GM19351 (cell line): ENCODE measurements around the gene BEND7.

ENCODE experiments used
- ATAC-seq: cut with Tn5 transposase; IDR thresholded peaks from one replicate; pipeline ENCODE4 v1.9.1; 2021; ENCODE audit warnings: mild to moderate bottlenecking, moderate library complexity; ENCODE audit not compliant: unreplicated experiment

BEND7 gene

DNA sequence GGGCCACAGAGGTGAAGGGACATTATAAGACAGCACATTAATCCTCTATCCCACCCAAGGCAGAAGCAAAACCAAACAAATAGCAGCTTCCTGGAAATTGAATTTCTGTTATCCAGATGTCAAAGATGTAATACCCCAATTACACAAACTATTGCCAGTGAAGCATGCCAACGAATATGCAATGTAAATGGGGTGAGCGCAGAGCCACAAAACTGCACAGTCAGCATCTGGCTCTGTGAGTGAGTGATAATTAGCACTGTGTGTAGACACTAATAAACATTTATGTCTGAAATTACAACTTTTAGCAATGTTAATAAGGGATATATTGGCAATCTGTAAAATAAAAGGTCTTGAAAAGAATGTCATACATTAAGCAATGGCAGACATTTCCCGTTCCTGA lies 3.2 kb downstream of the BEND7 start:
- no peak for ATAC-seq

DNA sequence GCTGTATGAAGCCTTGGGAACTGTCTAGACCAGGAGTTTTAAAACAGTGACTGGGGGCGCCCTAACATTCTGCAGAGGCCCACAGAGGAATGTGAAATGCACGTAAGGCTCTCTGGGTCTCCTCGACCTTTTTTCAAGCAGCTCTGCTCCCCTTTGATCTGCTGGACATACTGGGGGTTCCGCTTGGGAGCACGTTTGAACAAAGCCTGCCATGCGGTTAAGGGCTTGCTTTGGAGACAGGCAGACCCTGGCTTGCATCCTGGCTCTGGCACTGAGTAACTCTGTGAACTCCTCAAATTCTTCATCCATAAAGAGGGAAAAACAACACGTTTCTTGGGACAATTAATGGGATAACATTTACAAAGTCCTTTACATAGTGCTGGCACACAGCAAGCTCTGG lies 7.8 kb downstream of the BEND7 start:
- ATAC-seq = no peak

DNA sequence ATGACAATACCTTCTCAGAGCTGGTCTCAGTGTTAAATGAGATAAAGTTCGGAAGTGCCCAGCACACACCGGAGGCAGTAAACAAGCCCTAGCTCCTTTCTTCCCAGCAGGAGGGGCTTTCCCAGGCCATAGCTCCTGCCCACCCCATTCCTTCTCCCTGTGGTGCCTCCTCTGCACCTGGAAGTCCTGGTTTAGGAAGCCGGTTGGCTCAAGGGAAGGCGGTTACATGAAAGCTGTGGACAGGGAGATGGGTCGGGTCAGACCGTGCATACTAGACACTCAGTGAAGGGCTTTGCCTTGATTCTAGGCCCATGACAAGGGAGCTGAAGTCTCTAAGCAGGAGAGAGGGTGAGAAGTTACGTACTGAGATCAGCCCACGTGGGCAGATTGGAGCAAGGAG lies 8.6 kb downstream of the BEND7 start:
- no peak for ATAC-seq

DNA sequence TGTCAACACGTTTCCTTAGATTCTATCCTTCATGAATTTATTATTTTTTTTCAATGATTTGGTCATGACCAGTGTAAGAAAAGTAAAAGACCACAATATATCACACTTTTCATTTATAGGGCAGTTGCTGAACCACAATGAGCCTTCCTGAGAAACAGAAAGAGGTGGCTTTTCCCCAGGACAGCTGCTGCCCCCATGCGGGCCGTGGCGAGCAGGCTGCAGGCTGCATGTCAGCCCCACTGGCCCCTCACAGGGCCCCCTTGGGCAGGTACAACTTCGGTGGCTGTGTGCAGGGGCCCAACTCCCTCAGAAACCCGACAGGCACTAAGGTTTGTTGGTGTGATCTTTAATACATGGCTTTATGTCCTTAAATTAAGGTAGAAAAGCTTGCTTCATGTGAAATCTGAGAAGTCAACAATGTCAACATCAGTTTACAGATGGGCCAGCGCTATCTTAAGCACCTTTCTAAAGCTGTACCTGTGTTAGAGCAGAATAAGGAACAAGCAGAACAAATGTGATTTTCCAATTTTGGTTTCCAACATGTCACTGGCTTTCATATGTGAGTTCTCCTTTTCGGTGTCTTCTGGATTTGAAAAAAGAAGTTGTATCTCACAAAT lies 10.6 kb downstream of the BEND7 start:
- ATAC-seq = no peak

DNA sequence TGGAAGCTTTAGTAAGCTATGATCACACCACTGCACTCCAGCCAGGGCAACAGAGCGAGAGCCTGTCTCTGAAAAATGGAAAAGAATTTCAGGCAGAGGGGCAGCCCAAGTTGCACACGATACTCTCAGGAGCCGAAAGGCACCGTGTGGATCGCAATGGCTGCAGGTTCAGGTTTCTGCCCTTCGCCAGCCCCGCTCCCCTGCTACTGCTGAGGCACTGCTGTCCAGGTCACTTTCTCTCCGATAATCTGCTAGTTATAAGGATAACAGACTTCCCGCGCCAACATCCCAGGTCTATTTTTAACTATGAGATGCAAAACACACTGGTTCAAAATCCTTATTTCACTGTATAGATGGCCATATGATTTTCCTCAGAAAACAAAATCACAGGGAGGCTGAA lies 11.1 kb downstream of the BEND7 start:
- no peak for ATAC-seq

DNA sequence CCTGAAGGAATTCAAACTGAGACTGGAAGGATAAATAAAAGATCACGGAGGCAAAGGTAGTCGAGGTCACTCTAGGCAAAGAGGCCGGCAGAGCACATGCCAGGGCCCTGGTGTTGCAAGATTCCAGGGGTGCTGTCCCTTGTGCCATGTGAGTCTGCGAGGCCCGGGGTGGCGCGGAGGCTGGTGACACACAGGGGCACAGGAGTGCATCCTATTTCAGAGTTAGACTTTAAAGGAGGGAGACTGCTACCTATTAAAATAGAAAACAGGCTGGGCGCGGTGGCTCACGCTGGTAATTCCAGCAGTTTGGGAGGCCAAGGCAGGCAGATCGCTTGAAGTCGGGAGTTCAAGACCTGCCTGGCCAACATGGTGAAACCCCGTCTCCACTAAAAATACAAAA lies 12.6 kb downstream of the BEND7 start:
- ATAC-seq = no peak

DNA sequence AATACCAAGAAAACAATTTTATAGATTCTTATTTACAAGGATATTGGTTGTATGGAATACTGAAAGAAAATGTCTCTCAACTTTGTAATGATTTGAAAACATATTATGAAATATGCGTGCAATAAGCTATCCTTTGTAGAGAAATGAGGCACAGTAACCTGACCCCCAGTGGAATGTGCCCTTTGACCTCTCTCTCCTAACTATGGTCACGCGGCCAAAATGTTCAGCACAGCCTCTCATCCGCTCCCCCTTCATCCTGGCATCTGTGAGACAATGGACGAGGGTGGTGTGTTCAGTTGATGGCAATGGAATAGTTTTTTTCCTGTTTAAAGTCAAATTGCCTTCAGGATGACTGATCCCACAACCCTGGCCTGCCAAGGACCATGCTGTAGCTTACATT lies 13.3 kb downstream of the BEND7 start:
- ATAC-seq = no peak

DNA sequence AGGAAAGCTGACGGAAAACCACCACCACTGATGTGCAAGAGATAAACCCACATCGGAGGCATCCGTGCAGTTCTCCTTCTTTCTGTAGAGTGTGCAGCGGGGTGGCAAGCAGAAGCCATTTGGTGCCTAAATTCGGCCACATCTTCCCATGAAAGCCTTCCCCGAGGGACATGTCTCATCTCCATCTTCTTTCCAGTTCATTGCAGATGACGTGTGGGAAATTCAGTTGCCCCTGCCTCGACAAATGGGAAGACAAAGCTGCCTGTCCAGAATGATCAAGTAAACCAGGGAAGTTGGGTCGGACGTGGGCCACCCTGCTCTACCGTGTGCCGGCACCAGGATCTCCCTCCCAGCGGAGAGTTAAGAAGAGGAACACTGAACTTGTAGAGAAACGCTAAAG lies 14.5 kb downstream of the BEND7 start:
- no peak for ATAC-seq

DNA sequence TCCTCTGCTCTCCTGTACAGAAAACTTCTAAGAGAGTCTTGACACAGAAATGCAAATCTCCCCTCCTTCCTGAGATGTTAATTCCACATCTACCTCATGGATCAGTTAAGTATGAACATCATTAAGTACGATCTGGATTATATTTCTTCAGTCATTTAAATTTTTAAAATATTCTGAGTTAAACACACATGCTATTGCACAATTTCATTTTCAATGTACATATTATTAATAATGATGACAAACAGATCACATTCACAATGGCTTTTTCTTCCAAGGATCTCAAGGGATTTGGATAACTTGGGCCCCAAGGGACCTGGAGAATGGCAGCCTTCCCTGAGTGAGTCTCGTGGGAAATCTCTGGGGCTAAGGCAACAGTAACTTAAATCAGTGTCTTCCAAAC lies 16.2 kb downstream of the BEND7 start:
- ATAC-seq = no peak

DNA sequence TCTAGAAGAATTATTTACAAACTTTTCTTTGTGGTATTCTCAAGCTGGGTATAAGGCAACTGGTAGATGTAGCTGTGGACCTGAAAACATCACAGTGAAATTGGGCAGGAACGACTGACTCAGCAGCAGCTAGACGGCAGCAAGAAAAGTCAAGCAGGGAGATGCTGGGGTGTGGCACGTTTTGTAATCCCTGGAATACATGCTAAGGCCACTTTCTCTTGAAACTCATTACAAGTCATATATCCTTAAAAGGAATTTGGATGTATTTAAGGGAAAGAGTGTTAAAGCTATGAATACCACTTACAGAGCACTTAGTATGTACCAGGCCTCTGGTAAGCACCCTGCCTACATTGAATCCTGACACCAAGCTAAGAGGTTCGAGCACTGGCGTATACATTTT lies 17.4 kb downstream of the BEND7 start:
- no peak for ATAC-seq

DNA sequence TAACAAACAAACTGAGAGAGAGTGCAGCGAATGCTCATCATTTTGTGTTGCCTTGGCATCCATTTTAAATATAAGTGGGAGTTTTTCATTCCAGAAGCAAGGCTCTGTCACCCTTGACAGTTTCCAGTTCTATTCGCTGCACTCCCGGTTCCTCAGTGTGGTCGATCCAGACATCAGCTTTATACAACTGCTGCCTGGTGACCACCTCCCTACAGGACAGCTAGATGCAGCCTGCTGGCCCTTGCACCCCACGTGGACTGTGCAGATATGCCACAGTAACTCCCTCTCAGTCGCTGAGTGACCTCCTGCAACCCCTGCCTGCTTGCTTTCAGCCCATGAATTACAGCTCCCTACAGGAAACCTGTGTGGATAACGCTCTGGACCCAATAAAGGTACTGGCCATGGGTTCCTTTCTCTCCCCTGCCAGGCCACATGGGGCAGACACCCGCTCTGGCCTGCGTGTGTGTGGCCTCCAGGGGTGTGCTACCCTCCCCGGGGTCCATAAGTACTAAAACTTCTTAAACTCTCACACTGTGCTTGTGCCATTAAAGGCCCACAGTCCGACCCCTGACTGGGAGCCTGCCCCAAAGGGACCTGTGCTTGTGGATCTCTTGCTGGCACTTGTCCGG lies 23.6 kb downstream of the BEND7 start:
- no peak for ATAC-seq

DNA sequence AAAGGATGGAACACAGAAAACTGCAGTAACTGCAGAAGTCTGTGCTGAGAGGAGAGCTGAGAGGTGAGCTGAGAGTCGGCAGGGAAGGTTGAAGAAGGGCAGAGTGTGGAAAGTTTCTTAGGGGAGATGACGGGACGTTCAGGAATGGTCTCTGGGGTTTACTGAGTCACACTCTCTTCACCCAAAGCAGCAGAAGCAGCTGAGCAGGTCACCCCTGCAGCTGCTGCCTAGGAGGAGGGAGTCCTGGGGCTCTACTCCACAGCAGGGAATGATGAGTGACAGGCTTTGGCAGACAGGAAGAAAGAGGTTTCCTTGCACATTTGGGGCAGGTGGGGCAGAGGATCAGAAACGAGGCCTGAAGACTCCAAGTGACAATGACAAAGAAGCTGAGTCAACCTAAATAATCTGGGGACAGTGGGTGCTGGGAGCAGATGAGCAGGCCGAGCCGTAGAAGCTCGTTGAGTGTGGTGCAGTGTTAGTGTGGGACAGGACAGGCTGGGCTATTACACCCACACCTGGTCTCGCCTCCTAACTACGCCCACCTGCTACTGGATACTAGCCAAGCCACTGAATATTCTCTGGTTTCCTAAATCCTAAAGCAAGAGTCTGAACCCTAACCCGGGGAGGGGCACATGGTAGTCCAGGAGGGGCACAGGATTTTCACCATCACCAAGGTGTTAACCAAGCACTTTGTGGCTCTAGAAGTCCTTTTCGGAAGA lies 24.9 kb downstream of the BEND7 start:
- no peak for ATAC-seq

DNA sequence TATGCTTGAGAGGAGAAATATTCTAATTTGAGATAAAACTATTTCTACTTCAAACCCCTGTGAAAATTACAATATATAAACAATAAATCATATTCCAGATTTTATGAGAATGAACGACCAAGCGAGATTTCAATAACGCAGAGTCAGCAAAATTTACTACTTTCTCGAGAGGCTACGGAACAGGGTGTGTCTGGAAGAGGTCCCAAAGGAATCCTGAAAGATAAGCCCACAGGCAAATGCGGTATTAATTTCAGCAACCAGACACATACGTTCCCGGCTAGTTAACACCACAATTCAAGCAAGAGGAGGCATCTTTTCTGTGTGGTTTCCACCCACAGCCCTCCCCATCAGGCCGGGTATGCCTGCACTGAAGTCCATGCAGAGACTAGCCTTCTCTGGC lies 26.4 kb downstream of the BEND7 start:
- ATAC-seq = no peak

DNA sequence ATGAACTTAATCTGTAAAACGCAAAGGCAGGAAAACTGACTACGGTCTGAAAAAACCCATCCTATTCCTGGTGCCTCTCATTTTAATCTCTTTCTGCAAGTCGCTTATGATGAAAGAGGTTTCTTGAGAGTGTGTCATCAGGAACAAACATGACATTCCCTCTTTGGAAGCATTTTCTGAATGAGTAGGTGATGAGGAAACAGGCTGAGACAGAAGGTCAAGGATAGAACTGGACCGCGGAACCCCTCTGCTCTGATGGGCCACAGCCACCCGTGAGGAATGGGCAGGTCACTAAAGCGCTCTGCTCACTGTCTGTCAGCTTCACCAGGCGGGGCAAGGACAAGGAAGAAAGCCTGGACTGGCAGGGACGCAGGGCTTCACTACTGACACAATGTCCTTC lies 28.6 kb downstream of the BEND7 start:
- ATAC-seq = no peak

DNA sequence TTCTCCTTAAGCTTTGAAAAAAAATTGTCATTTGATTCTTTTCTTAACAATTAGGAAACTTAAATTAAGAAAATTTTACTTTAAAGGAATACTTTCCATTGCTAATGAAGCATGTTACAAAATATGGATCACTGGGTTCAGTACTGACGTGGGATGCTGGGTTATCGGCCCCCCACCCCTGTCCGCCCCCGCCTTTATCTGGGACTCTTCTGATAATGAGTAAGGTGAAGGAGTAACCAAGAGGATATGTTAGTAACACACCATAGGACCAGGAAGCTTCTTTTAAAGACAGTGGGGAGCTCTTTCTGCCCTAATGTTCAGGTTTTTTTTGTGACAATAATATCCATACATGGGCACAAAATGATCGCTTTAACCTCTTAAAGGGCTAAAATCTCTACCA lies 29.7 kb downstream of the BEND7 start:
- no peak for ATAC-seq

DNA sequence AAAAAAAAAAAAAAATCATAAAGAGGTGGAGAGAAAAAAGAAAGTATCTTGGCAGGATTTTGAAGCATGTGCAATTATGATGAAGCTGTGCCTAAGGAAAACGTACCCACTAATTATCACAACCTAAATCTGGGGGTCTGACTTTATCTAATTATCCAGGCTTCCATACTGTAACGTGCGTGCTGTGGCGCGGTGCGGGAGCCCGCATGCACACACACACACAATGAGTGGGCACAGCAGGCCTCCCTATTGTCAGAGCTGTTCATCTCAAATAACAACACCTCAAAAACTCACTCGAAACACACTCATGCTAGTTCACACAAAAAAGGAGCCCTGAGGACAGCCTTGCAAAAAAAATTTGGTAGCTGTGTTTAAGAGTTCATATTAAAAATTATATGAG lies 31.9 kb downstream of the BEND7 start:
- no peak for ATAC-seq

DNA sequence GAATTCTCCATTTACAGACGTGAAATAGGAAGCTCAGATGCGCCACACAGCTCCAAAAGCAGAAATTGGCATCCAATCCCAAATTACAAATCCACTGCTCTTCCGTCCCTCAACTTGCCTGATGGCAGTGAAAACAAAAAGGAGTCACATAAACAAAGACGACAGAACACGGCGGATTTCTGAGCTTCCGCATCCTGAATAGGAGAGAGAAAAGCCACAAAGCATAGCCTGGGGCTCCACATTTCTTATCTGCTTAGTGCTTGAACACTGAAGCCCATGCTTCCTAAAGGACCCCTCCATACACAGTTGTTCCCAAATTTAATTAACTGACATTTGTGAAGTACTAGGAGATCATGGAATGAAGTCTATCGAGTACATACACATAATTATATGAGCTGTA lies 32.6 kb downstream of the BEND7 start:
- no peak for ATAC-seq

DNA sequence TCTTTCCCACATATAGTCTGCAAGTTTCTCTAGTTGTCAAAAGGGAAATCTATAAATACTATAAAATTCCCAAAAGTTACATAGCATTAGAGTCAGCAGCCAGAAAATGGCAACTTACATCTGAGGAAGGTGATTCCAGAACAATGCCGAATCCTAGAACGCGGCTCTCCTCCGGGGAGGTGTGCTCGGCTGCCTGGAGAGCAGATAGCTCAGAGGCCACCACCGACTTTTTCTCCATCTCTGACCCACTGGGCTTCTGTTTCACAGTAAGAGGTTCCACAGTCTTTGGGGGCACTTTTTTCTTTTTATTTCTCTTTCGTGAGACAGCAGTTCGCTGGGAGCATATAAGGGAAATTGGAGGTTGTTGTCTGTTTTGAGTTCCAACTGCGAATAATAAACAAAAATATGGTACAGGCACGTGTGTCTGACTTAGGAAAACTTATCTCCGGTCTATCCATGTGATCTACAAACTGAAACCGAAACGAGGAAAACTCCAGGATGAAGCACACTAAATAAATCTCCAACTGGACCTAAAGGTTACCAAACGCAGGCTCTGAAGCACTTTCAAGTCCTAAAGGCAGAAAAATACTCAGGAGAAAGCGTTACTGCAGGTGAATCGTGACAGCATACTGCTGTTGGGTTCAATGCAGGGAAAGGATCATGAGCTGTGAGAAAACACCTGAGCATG lies 36.2 kb downstream of the BEND7 start:
- no peak for ATAC-seq

DNA sequence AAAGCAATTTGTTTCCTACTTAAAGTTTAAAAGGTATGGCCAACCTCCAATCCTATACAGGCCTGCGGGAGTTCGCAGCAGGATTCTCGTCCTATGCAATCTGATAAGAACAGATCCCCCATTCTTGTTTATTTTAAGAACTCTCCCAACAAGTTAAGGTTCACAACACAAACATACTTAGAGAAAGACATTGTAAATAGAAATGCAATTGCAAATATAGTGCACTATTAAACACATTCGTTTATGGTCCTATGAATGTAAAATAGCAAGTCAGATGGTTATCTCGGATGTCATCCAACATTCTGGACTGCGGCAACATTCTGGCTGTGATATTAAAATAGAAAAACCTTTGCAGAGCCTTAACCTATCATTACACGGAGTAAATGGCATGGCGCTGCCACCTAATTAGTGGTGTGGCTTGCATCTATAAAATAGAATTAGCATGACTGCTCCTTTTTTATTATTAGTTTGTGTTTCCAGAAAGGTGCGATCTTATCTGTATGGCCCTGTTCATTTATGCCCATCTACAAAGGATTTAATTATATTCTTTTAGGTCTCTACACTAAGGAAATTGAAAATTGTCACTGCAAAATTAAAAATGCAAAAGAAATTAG lies 37.0 kb downstream of the BEND7 start:
- ATAC-seq = no peak

DNA sequence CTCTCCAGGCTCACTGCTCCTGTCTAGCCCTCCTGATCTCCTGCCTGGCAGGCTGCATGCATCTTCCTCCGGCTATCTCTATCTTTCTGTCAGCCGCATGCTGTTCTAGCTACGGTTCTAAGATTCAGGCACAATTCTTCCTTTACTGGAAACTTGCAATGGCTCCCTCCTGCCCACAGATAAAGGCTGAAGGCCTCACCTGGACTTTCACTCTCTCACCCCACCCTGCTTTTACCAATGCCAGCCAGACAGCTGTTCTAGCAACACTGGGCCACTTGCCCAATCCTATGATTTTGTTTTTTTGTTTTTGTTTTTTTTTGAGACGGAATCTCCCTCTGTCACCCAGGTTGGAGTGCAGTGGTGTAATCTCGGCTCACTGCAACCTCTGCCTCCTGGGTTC lies 38.3 kb downstream of the BEND7 start:
- no peak for ATAC-seq

DNA sequence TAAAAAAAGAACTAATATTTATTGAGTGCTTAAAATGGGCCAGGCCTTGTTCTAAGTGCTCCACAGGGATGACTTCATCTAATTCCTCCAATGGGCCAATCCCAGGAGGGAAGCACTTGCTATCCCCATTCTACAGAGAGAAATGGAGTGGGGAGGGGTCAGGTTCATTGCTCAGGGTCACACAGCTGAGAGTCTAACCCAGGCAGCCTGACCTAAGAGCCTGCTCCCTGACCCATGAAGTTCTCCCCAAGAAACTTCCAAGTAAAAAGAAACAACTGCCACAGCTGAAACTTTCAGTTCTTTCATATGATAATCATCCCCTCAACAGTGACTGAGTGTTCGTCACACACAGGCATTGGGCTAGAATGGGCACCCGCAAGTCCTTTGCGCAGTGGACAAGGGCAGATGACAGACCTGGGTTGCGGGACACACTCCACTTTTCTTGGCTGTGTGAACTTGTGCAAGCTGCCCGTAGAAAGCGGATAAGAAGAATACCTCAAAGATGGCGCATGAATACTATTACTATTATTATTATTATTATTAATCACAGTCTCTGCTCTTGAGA lies 39.7 kb downstream of the BEND7 start:
- no peak for ATAC-seq
